ENCODE results near the gene CADM1.
A peak's percentile ranks its signal among the peaks of the same experiment; 100 is the strongest.

The CADM1 gene

GRCh38 chr11:115181538-115181937 is 322.7 kb downstream of the CADM1 start:
- DNase-seq (ENCODE audit: low spot score), result no peak

GRCh38 chr11:115180272-115180671 is 323.9 kb downstream of the CADM1 start:
- no peak for DNase-seq (ENCODE audit: low spot score)

DNA sequence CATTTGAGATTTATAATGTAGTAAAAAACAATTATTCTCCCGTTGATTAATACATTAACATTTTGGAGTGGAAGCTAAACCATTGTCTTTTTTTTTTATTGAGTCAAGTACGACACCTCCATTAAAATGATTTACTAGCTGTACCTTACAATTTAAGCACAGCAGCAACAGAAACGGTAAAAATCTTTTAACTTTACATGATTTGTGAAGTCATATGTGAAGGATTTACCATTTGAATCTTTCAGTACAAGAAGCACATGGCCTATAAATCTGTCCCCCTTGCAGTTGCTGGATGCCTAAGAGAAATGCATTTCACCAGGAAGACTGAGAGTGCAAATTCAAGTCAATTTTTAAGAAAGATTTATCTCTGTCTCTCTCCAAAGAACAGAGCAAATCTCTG is 324.6 kb downstream of the CADM1 start:
- DNase-seq (ENCODE audit: low spot score), result no peak

GRCh38 chr11:115178705-115179104 is 325.5 kb downstream of the CADM1 start:
- DNase-seq (ENCODE audit: low spot score), result no peak

- DNase-seq (ENCODE audit: low spot score), result no peak
Observed at GRCh38 chr11:115173136-115173535, 331.1 kb downstream of the CADM1 start.

GRCh38 chr11:115170133-115170815 is 333.9 kb downstream of the CADM1 start:
- peak; percentile 29 for DNase-seq (ENCODE audit: low spot score)

DNA sequence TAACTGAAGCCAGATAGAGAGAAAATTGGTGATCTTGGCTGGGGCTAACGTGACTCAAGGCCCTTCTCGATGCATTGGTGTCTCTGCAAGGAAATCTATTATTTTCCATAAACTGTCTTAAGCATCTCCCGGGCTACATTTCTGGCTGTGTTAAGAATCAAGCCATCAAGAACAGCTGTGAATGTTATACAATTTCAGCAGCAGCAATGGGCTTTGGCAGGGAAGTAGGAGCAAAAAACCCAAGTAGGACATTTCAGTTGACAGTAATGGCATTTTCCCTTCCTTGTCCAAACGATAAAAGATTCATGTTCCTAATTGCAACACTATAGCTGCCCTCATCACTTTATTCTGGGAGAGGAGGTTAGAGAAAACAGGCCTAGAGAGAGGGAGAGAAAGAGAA is 335.0 kb downstream of the CADM1 start:
- no peak for DNase-seq (ENCODE audit: low spot score)

GRCh38 chr11:115168686-115169085 is 335.5 kb downstream of the CADM1 start:
- no peak for DNase-seq (ENCODE audit: low spot score)

- no peak for DNase-seq (ENCODE audit: low spot score)
Observed at GRCh38 chr11:115168229-115168671, 336.0 kb downstream of the CADM1 start.

GRCh38 chr11:115167456-115167855 is 336.8 kb downstream of the CADM1 start:
- DNase-seq (ENCODE audit: low spot score), result no peak

DNA sequence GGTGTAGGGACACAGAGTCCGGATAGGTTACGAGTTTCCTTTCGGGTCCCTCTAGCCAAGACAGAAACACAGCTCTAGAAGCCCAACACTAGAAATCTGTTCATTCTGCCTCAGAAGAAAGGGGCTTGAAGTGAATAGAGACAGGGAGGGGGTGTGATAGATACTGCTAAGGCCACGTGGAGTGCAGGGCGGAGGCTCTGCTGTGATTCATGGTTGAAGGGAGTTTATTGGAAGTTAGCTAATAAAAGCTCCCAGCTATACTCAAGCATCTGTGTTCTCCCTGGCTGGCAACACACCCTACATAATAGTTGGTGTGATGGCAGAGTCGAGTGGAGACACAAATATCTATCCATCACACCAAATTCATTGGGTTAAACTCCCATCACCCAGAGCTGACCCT is 337.4 kb downstream of the CADM1 start:
- DNase-seq (ENCODE audit: low spot score), result no peak

DNA sequence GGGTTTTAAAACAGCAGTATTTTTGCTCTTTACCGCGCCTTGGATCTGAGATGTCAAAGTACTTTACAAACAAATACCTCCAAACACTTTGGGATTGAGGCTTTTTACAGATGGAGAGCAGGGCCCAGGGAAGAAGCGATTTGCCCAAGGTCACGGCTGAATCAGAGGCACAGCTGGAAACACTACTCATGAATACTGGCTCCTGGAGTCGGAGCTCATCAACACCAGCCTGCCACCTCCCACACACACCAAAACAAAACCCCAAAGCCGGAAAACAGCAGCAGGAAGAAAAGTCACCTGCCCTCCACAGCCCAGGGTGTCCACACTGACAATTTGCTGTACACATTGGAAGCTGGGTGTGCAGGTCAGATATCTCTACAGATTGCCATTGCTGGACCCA is 339.4 kb downstream of the CADM1 start:
- no peak for DNase-seq (ENCODE audit: low spot score)

DNA sequence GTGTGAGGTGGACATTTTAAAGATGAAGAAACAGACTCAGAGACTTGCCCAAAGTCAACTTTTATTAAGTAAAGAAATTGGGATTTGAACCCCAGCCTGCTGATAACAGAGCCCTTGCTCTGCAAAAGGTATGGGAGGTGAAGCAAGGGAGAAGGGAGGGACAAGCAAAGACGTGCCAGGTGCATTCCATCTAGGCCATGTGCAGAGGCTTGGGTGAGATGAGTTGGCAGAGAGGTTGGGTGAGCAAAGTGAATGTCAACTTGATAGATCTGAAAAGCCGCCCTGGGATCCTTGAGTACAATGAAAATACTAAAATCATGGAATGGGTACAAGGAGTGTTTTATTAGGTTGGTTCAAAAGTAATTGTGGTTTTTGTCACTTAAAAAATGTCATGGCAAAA is 341.3 kb downstream of the CADM1 start:
- DNase-seq (ENCODE audit: low spot score), result no peak

DNA sequence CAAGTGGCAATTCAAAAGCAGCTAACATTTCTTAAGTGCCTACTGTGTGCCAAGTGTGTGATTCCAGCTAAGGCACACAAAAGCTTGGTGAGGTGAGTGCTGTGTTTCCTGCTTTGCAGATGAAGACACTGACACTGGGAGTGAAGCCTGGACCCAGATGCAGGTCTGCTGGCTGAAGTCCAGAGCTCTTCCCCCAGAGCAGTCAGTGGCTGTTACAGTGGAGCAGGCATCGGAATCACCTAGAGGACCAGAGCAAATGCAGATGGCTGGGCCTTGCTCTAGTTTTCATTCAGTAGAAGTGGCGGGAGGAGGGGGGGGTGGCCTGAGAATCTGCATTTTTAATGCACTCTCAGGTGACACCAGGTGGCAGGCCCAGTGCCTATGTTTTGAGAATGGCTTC is 342.3 kb downstream of the CADM1 start:
- no peak for DNase-seq (ENCODE audit: low spot score)

DNA sequence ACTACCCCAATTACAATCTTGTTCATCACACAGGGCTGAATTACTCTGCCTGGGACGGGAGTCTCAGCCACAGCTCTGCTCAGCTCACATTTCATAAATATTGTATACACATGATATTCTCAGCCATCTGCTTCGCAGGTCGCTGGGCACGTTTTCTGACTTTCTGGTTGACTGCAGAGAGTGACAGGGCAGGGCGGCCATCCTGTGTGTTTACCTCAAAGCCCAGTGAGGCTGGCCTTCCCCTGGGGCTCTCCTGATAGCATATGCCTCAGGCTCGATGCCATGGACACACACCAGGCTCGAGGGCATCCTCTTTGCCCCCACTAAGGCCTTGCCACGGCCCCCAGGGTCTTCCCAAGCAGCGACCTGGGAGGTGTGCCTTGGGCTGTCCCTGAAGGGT is 345.0 kb downstream of the CADM1 start:
- DNase-seq (ENCODE audit: low spot score), result no peak

DNA sequence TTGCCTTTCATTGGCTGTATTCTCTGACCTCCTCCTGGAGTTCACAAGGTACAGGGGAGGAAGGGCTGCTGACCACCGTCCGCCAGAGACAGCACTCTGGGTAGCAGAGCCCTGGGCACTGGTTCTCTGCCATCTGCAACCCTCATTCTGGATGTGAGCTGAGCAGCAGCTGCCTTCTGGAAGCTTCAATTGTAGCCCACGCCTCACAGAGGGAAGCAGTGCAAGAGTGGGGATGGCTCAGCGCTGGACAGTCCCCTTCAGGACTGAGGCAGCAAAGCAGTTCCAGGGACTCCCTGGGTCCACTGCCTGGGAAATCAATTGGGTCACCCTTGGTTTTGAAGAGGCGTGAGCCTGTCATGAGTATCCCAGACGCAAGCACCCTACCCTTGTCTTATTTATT is 346.2 kb downstream of the CADM1 start:
- DNase-seq (ENCODE audit: low spot score), result no peak

GRCh38 chr11:115157247-115157646 is 347.0 kb downstream of the CADM1 start:
- DNase-seq (ENCODE audit: low spot score), result no peak

DNA sequence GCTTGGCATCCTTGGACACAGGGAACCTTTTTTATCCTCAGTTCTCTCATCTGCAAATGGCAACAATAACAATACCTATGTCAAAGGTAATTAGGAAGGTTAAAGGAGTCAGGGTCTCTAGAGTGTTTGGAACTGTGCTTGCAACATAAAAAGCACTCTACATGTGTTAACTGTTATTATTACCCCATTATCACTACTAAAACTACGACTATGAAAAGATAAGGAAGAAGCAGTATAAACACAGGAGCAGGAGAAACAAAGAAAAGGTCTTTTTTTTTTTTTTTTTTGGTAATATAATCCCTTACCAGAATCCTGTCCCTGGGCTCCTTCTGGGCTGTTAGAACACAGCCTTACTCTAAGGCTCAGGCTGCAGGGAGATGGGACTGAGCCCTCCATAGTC is 348.2 kb downstream of the CADM1 start:
- DNase-seq (ENCODE audit: low spot score), result no peak

DNA sequence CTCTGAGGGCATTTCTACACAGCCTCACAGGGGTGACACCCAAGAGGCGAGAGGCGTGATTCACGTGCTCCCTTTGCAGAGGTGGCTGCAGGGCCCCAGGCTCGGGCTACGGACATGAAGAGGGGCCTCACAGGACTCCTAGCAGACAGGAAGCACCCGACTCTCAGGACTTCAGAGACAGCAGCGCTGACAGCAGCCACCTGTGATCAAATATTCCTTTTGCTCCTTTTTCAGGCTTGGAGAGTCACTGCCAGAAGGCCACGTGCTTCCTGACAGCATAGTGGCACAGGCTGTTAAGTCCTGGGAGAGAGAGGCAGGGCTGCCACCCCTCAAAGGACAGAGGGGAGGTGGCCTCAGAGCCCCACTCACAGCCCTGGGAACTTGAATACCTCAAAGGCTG is 348.9 kb downstream of the CADM1 start:
- no peak for DNase-seq (ENCODE audit: low spot score)

DNA sequence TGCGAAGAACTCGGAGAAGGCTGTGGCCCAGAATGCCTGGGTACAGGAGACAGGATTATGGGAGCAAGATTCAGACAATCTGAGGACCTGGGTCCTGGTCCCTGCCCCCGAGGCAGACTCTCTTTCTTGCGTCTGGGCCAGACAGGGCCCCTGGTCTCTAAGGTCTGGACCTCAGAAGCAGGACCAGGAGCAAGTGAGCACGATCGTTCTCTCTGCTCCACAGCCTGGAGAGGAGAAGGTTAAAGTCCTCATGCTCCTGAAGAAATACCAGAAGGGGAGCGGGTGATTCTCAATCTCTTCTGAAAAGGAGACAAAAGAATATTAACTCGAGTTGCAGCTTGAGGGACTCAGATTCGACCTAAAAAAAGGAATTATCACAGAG is 349.9 kb downstream of the CADM1 start:
- no peak for DNase-seq (ENCODE audit: low spot score)

GRCh38 chr11:115153731-115154354 is 350.4 kb downstream of the CADM1 start:
- no peak for DNase-seq (ENCODE audit: low spot score)

DNA sequence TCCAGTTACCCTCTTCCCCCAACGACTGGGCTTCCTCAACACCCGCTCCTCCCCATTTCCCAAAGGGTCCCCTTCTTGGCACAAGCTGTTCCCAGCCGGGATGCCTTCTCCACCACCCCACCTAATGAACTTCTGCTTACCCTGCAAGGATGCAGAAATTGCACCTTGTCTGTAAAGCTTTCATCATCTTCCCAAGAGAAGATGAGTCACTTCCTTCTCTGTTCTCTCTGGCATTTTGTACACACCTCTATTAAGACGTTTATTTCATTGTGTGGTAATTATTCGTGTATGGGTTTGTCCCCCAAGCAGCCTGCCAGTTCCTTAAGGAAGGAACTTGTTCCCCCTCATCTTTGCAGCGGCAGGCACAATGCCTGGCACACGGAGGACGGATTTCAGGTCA is 351.1 kb downstream of the CADM1 start:
- no peak for DNase-seq (ENCODE audit: low spot score)

DNA sequence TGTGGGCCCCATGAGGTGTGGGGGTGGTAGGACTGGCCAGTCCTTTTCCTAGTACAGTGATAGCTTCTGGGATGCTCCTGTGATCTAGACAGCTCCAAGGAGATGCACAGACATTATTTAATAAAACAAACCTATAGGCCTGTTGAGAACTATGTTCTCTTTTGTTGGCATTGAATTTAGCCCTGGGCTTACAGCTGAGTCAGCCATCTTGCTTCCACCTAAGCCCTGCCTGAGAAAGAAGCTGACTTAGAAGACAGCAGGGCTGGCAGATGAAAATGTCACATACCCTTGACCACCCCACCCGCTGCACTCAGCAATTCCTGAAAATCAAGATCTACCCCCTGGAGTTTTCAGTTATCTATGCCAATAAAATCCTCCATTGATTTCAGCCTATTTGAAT is 353.2 kb downstream of the CADM1 start:
- no peak for DNase-seq (ENCODE audit: low spot score)

DNA sequence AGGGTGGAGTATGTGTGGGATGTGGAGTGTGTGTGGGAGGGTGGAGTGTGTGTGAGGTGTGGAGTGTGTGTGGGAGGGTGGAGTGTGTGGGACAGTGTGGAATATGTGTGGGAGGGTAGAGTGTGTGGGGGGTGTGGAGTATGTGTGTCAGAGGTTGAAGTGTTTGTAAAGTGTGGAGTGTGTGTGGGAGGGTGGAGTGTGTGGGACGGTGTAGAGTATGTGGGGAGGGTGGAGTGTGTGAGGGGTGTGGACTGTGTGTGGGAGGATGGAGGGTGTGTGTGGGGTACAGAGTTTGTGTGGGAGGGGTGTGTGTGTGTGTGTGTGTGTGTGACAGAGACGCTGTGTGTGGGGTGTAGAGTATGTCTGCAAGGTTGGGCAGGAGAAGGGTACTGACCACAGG is 355.5 kb downstream of the CADM1 start:
- no peak for DNase-seq (ENCODE audit: low spot score)

Data from CD4-positive, alpha-beta T cell treated with Interleukin-15 for 4 hours (primary cell).